ENCODE measurements around the gene HAUS7. TPM values are rescaled to one million over a fixed set of nuclear protein-coding genes. Genes with fewer than 3 reads are reported as not detected.

HAUS7 gene
- total RNA-seq, 3 donors from 2014 or later, result 19.0 to 26.2 (median 21.9) TPM

GRCh38 chrX:153477901-153478300 lies 7.5 kb upstream of the HAUS7 start:
- intact Hi-C loops (cut with DNase I; ENCODE audit: low total_unique reads), result no loop called here
- H3K27me3 ChIP-seq, result peaks cover 0 to 89% of the 10 kb centered on the region in 2 donors
- H3K27ac ChIP-seq, result peak overlapping the region in 1 of 2 donors; percentile 87
- DNase-seq (ENCODE audit: low spot score in 2 of 2), result no peak
- peaks cover 0 to 5% of the 10 kb centered on the region in 2 donors for H3K9me3 ChIP-seq
- no peak for TF ChIP-seq POLR2A (IDR thresholded peaks at IDR 0.05)
- TF ChIP-seq POLR2AphosphoS5 (IDR thresholded peaks at IDR 0.05), result no peak
- TF ChIP-seq CTCF (IDR thresholded peaks at IDR 0.05), result no peak
- H3K36me3 ChIP-seq, result no peaks in the 10 kb centered on the region
- H3K4me3 ChIP-seq, result no peak overlapping the region
- no peaks in the 10 kb centered on the region for H3K4me1 ChIP-seq

GRCh38 chrX:153477364-153477857 lies 7.0 kb upstream of the HAUS7 start:
- H3K4me3 ChIP-seq, result no peak overlapping the region
- H3K4me1 ChIP-seq, result no peaks in the 10 kb centered on the region
- intact Hi-C loops (cut with DNase I; ENCODE audit: low total_unique reads), result no loop called here
- no peak for DNase-seq (ENCODE audit: low spot score in 2 of 2)
- peak overlapping the region; percentile 50 to 87 for H3K27ac ChIP-seq
- H3K36me3 ChIP-seq, result no peaks in the 10 kb centered on the region
- peaks cover 0 to under 1% of the 10 kb centered on the region in 2 donors for H3K9me3 ChIP-seq
- peaks cover 0 to 85% of the 10 kb centered on the region in 2 donors for H3K27me3 ChIP-seq
- no peak for TF ChIP-seq POLR2A (IDR thresholded peaks at IDR 0.05)
- TF ChIP-seq CTCF (IDR thresholded peaks at IDR 0.05), result no peak
- TF ChIP-seq POLR2AphosphoS5 (IDR thresholded peaks at IDR 0.05), result no peak

- no peak for DNase-seq (ENCODE audit: low spot score in 2 of 2)
These were observed 6.4 kb upstream of the HAUS7 start for GRCh38 chrX:153476666-153477363.

GRCh38 chrX:153475751-153476281 lies 5.4 kb upstream of the HAUS7 start:
- no peak for TF ChIP-seq CTCF (IDR thresholded peaks at IDR 0.05)
- no peak for TF ChIP-seq POLR2A (IDR thresholded peaks at IDR 0.05)
- no peak for TF ChIP-seq POLR2AphosphoS5 (IDR thresholded peaks at IDR 0.05)
- H3K9me3 ChIP-seq, result no peaks in the 10 kb centered on the region
- peak overlapping the region in 1 of 2 donors; percentile 87 for H3K27ac ChIP-seq
- intact Hi-C loops (cut with DNase I; ENCODE audit: low total_unique reads), result no loop called here
- no peak for DNase-seq (ENCODE audit: low spot score in 2 of 2)
- peaks cover 0 to 78% of the 10 kb centered on the region in 2 donors for H3K27me3 ChIP-seq
- H3K36me3 ChIP-seq, result no peaks in the 10 kb centered on the region
- H3K4me3 ChIP-seq, result no peak overlapping the region
- H3K4me1 ChIP-seq, result no peaks in the 10 kb centered on the region

More at GRCh38 chrX:153476666-153477363, 6.4 kb upstream of the HAUS7 start:
- TF ChIP-seq CTCF (IDR thresholded peaks at IDR 0.05) (no peak), POLR2AphosphoS5 (IDR thresholded peaks at IDR 0.05) (no peak), POLR2A (IDR thresholded peaks at IDR 0.05) (no peak)
- Histone ChIP-seq H3K27me3 (peaks cover 0 to 79% of the 10 kb centered on the region in 2 donors), H3K4me1 (no peaks in the 10 kb centered on the region), H3K27ac (peak overlapping the region; percentile 50 to 87), H3K4me3 (peak overlapping the region in 1 of 3 donors; percentile 31), H3K9me3 (no peaks in the 10 kb centered on the region), H3K36me3 (no peaks in the 10 kb centered on the region)
- intact Hi-C loops (cut with DNase I; ENCODE audit: low total_unique reads), result no loop called here

- no peak for DNase-seq (ENCODE audit: low spot score in 2 of 2)
- Histone ChIP-seq H3K9me3 (no peaks in the 10 kb centered on the region), H3K4me1 (no peaks in the 10 kb centered on the region), H3K27ac (peak overlapping the region in 1 of 2 donors; percentile 69), H3K27me3 (peaks cover 0 to 73% of the 10 kb centered on the region in 2 donors), H3K4me3 (peak overlapping the region in 2 of 3 donors; percentile 35 to 59), H3K36me3 (no peaks in the 10 kb centered on the region)
- TF ChIP-seq CTCF (IDR thresholded peaks at IDR 0.05) (no peak), POLR2A (IDR thresholded peaks at IDR 0.05) (no peak), POLR2AphosphoS5 (IDR thresholded peaks at IDR 0.05) (no peak)
- intact Hi-C loops (cut with DNase I; ENCODE audit: low total_unique reads), result no loop called here
These were observed 4.9 kb upstream of the HAUS7 start for GRCh38 chrX:153475271-153475670.

Data from breast epithelium (tissue), 4 donors.